Eye (tissue), 1 donor: ENCODE measurements around the gene MDH2.
"Not testable (repeated sequence)": the region's sequence is repeated elsewhere in the genome, so short reads cannot be mapped to it uniquely, and the experiment has no call there.

Experiments used
- DNase-seq: peaks from one replicate; pipeline ENCODE4 v3.0.0-alpha.2; 2015

MDH2 gene

GRCh38 chr7:76047811-76048667 lies at the start of gene MDH2, which contains the start of gene STYXL1:
TSS of gene MDH2 (plus strand) at chr7:76048106. CDS start at chr7:76048161, 55 bp downstream.
TSS of gene STYXL1 (minus strand) at chr7:76048000. CDS start at chr7:76030523, 17,477 bp downstream.
- peak; percentile 97 for DNase-seq

GRCh38 chr7:76000566-76000965 lies 47.3 kb upstream of the MDH2 start:
- DNase-seq: no peak

- DNase-seq: no peak
Observed at GRCh38 chr7:76002139-76002538, 45.8 kb upstream of the MDH2 start.

GRCh38 chr7:76002822-76003221 lies 45.1 kb upstream of the MDH2 start:
- no peak for DNase-seq

GRCh38 chr7:76003351-76003750 lies 44.6 kb upstream of the MDH2 start:
- DNase-seq: no peak

- not testable (repeated sequence) for DNase-seq
Observed at GRCh38 chr7:76005004-76005403, 42.9 kb upstream of the MDH2 start.

GRCh38 chr7:76008156-76008687 lies 39.7 kb upstream of the MDH2 start:
- no peak for DNase-seq

GRCh38 chr7:76009672-76010600 lies 38.0 kb upstream of the MDH2 start:
- no peak for DNase-seq

GRCh38 chr7:76011442-76011861 lies 36.5 kb upstream of the MDH2 start:
- DNase-seq: peak; percentile 35

GRCh38 chr7:76016191-76016947 lies 31.5 kb upstream of the MDH2 start:
- DNase-seq: no peak

- DNase-seq: not testable (repeated sequence)
Observed at GRCh38 chr7:76018520-76018919, 29.4 kb upstream of the MDH2 start.

GRCh38 chr7:76020031-76020714 lies 27.7 kb upstream of the MDH2 start:
- peak; percentile 87 for DNase-seq

GRCh38 chr7:76022026-76022780 lies 25.7 kb upstream of the MDH2 start:
- DNase-seq: no peak

- DNase-seq: no peak
Observed at GRCh38 chr7:76023002-76023401, 24.9 kb upstream of the MDH2 start.

- not testable (repeated sequence) for DNase-seq
Observed at GRCh38 chr7:76029682-76030081, 18.2 kb upstream of the MDH2 start.

- no peak for DNase-seq
Observed at GRCh38 chr7:76031964-76032363, 15.9 kb upstream of the MDH2 start.

- no peak for DNase-seq
Observed at GRCh38 chr7:76037310-76037709, 10.6 kb upstream of the MDH2 start.

GRCh38 chr7:76040126-76040525 lies 7.8 kb upstream of the MDH2 start:
- no peak for DNase-seq

GRCh38 chr7:76044375-76044865 lies 3.5 kb upstream of the MDH2 start:
- no peak for DNase-seq

GRCh38 chr7:76047305-76047810 lies 548 bp upstream of the MDH2 start:
- no peak for DNase-seq

- no peak for DNase-seq
Observed at GRCh38 chr7:76048668-76048988, 722 bp downstream of the MDH2 start.
